GM23248 (cell line): Measurements from ENCODE around the gene ATAT1. TPM values are rescaled to one million over a fixed set of nuclear protein-coding genes. Genes with fewer than 3 reads are reported as not detected.

ENCODE experiments used
- DNase-seq: peaks from one replicate; pipeline ENCODE4 v3.0.0-alpha.2; 2015
- H2AFZ ChIP-seq: fragments of 200-600 bp; sonication (generic); 2 replicates; pipeline ENCODE4 v1.6.1; 2016; ENCODE audit warnings: antibody characterized with exemption
- H3F3A ChIP-seq: fragments of 200-600 bp; sonication (generic); 2 replicates; pipeline ENCODE4 v1.6.1; 2016; ENCODE audit warnings: mild to moderate bottlenecking, antibody characterized with exemption, mixed run types; ENCODE audit not compliant: insufficient read depth
- H3K27ac ChIP-seq: fragments of 200-600 bp; sonication (generic); 2 replicates; pipeline ENCODE4 v1.5.1; 2016; ENCODE audit warnings: mild to moderate bottlenecking
- H3K27me3 ChIP-seq: fragments of 200-600 bp; sonication (generic); replicated peaks from 2 replicates; pipeline ENCODE4 v1.6.1; 2016; ENCODE audit warnings: mild to moderate bottlenecking; ENCODE audit not compliant: insufficient read depth
- H3K36me3 ChIP-seq: fragments of 200-600 bp; sonication (generic); 2 replicates; pipeline ENCODE4 v1.6.1; 2016; ENCODE audit warnings: low read depth, mild to moderate bottlenecking
- H3K4me1 ChIP-seq: fragments of 200-600 bp; sonication (generic); 2 replicates; pipeline ENCODE4 v1.6.1; 2016; ENCODE audit warnings: mild to moderate bottlenecking; ENCODE audit not compliant: insufficient read depth
- H3K4me2 ChIP-seq: fragments of 200-600 bp; sonication (generic); one replicate; pipeline ENCODE4 v1.6.1; 2016; ENCODE audit warnings: mild to moderate bottlenecking; ENCODE audit not compliant: unreplicated experiment
- H3K4me3 ChIP-seq: fragments of 200-600 bp; sonication (generic); 2 replicates; pipeline ENCODE4 v1.5.1; 2016; ENCODE audit warnings: mild to moderate bottlenecking
- H3K79me2 ChIP-seq: fragments of 200-600 bp; sonication (generic); 2 replicates; pipeline ENCODE4 v1.6.1; 2016; ENCODE audit warnings: mild to moderate bottlenecking; ENCODE audit not compliant: insufficient read depth
- H3K9ac ChIP-seq: fragments of 200-600 bp; sonication (generic); 2 replicates; pipeline ENCODE4 v1.6.1; 2016; ENCODE audit warnings: mild to moderate bottlenecking
- H3K9me2 ChIP-seq: fragments of 200-600 bp; sonication (generic); 2 replicates; pipeline ENCODE4 v1.6.1; 2016; ENCODE audit warnings: mixed run types, mild to moderate bottlenecking, moderate library complexity; ENCODE audit not compliant: insufficient read depth
- H3K9me3 ChIP-seq: fragments of 200-600 bp; sonication (generic); one replicate; pipeline ENCODE4 v1.6.1; 2017; ENCODE audit warnings: low read depth
- H4K20me1 ChIP-seq: fragments of 200-600 bp; sonication (generic); 2 replicates; pipeline ENCODE4 v1.6.0; 2016; ENCODE audit not compliant: insufficient read depth
- EZH2 ChIP-seq: fragments of 200-600 bp; sonication (generic); IDR thresholded peaks from 2 replicates; pipeline ENCODE4 v1.6.1; 2018; ENCODE audit warnings: antibody characterized with exemption, mild to moderate bottlenecking; ENCODE audit not compliant: insufficient read depth, poor library complexity, severe bottlenecking
- EZH2phosphoT487 ChIP-seq: fragments of 200-600 bp; sonication (generic); IDR thresholded peaks from 2 replicates; pipeline ENCODE4 v1.6.1; 2018; ENCODE audit warnings: antibody characterized with exemption, moderate library complexity, mild to moderate bottlenecking, low read depth; ENCODE audit not compliant: insufficient read depth
- WGBS, 2 experiments: methylation state at CpG; one replicate each; pipeline ENCODE4 v1.1.6; 2015 to 2017; ENCODE audit warnings: low lambda C conversion rate in 2 of 2, low coverage in 1 of 2; ENCODE audit errors: missing lambda C conversion rate in 2 of 2; 5-methylcytosine and 5-hydroxymethylcytosine counted together
- in situ Hi-C: fragments of 300-500 bp; cut with MboI; formaldehyde crosslinking; loops from 2 replicates; pipeline ENCODE4 v1.15.0; 2020
- polyA plus RNA-seq: library from polyadenylated mRNA; unstranded; fragments of >200 nt; fragmentation: Nextera tagmentation; extraction: Ambion mirVana; gene quantifications from 2 replicates; pipeline ENCODE4 v1.2.1, GENCODE V29; 2016
- total RNA-seq: library from RNA; depleted of rRNA; stranded (reverse); fragments of >200 nt; shearing (Covaris generic); gene quantifications from 2 replicates; pipeline ENCODE4 v1.2.3, GENCODE V29; 2014

The ATAT1 gene
- total and polyA plus RNA-seq, 2 experiments from 2014 or later, result 2.3 to 12.6 TPM

DNA sequence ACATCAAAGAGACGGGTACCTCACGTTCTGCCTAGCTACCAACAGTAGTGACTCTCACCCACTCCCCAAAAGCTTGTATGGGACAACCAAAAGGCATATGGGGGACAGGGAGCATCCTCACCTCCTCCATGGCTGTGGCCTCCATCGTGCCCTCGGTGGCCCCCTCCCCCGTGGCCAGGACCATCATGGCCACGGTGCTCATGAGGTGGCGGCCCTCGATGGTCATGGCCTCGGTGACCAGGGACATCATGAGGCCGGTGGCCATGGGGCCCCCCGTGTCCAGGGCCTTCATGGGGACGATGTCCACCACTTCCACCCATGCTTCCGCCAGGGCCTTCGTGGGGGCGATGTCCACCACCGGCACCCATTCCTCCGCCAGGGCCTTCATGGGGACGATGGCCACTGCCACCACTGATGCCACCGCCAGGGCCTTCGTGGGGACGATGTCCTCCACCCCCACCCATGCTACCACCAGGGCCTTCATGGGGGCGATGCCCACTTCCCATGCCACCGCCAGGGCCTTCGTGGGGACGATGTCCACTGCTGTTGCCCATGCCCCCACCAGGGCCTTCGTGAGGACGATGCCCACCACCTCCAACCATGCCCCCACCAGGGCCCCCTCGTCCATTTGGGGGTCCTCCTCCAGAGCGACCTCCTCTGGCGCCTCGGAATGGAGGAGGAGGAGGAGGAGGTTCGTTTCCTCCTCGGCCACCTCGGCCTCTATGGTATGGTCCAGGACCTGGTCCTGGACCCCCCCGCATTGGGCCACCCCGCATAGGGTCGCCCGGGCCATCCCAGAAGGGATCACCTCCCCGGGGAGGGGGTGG, 24.6 kb upstream of the ATAT1 start:
- no peaks in the 10 kb centered on the region for H3K9me3 ChIP-seq
- peaks cover 83% of the 10 kb centered on the region for H3F3A ChIP-seq
- in situ Hi-C loops, result no loop called here
- 94 to 95% methylated on average over 30 to 39 of the region's 39 CpGs for WGBS, 2 experiments
- no peak for TF ChIP-seq EZH2
- TF ChIP-seq EZH2phosphoT487, result no peak
- H3K4me3 ChIP-seq, result no peak overlapping the region
- H3K9ac ChIP-seq, result no peak overlapping the region
- H4K20me1 ChIP-seq, result no peaks in the 10 kb centered on the region
- H2AFZ ChIP-seq, result no peak overlapping the region
- no peak for DNase-seq
- no peaks in the 10 kb centered on the region for H3K27me3 ChIP-seq
- H3K36me3 ChIP-seq, result peaks cover 50% of the 10 kb centered on the region
- no peaks in the 10 kb centered on the region for H3K4me1 ChIP-seq
- H3K27ac ChIP-seq, result no peak overlapping the region
- no peak overlapping the region for H3K4me2 ChIP-seq
- no peaks in the 10 kb centered on the region for H3K9me2 ChIP-seq
- H3K79me2 ChIP-seq, result no peaks in the 10 kb centered on the region

DNA sequence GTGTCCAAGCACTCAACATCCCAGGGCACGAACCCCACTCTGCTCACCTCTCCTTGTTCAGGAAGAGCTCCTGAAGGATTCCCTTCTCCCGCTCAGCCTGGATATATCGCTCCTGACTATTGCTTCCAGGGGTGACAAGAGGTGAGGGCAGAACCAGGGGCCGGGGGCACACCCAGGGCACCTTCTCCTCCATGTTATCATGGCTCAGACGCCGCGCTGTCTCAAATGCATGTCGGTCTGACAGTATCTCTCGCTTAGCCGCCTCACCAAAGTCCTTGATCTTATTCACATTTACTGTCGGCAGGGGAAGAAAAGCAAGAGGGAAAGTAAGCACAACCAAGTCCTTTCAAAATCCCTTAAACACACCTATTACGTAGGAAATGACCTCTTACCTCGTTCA, 22.7 kb upstream of the ATAT1 start:
- no peak overlapping the region for H3K4me3 ChIP-seq
- peaks cover 60% of the 10 kb centered on the region for H3K36me3 ChIP-seq
- 0 out of 2 replicates have a peak, but pooled peaks cover 8% of the 10 kb centered on the region for H3K79me2 ChIP-seq
- H3K4me2 ChIP-seq, result no peak overlapping the region
- H3K4me1 ChIP-seq, result no peaks in the 10 kb centered on the region
- in situ Hi-C loops, result no loop called here
- H3K9ac ChIP-seq, result no peak overlapping the region
- H3F3A ChIP-seq, result peaks cover 81% of the 10 kb centered on the region
- no peaks in the 10 kb centered on the region for H3K27me3 ChIP-seq
- WGBS, 2 experiments, result 95 to 97% methylated on average over 13 of the region's 13 CpGs
- TF ChIP-seq EZH2phosphoT487 (no peak), EZH2 (no peak)
- H3K9me2 ChIP-seq, result no peaks in the 10 kb centered on the region
- H3K27ac ChIP-seq, result no peak overlapping the region
- H3K9me3 ChIP-seq, result no peaks in the 10 kb centered on the region
- no peak for DNase-seq
- no peaks in the 10 kb centered on the region for H4K20me1 ChIP-seq
- H2AFZ ChIP-seq, result no peak overlapping the region

DNA sequence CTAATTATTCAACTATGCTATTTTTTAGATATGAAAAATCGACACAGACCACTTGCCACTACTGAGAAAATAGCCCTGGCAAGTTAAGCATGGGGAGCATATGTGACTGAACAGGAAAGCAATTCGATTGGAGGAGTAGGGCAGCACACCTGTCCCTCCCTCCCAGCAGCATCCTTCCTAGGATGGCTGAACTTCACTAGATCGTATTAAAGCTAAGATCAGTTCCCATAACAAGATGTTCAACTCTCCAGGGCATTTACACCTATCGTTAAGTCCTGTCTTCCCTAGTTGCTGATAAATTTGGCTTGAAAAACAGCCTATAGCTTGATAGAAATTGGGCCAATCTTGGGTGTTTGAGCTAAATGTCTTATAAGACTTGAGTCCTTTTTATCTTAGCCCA, 16.6 kb upstream of the ATAT1 start:
- TF ChIP-seq EZH2 (no peak), EZH2phosphoT487 (no peak)
- no peak for DNase-seq
- Histone ChIP-seq H3K27ac (peak overlapping the region; percentile 19), H3K4me1 (peaks cover 23% of the 10 kb centered on the region), H3K9me3 (no peaks in the 10 kb centered on the region), H3K4me2 (no peak overlapping the region), H3F3A (peaks cover 90% of the 10 kb centered on the region), H3K27me3 (no peaks in the 10 kb centered on the region), H3K9me2 (no peaks in the 10 kb centered on the region), H2AFZ (no peak overlapping the region), H3K36me3 (peaks cover 24% of the 10 kb centered on the region), H3K4me3 (no peak overlapping the region), H3K79me2 (peaks cover 48% of the 10 kb centered on the region), H3K9ac (0 out of 2 replicates have a peak overlapping the region, but pooled peaks have one; percentile 0), H4K20me1 (no peaks in the 10 kb centered on the region)
- in situ Hi-C loops, result no loop called here
- 67 to 68% methylated on average over 4 of the region's 4 CpGs for WGBS, 2 experiments

- Histone ChIP-seq H3K27ac (peak overlapping the region; percentile 6; the same call in 1 of the 2 replicates), H3F3A (peaks cover 94% of the 10 kb centered on the region), H3K9me2 (no peaks in the 10 kb centered on the region), H4K20me1 (no peaks in the 10 kb centered on the region), H3K36me3 (peaks cover 19% of the 10 kb centered on the region), H3K4me3 (no peak overlapping the region), H2AFZ (no peak overlapping the region), H3K27me3 (no peaks in the 10 kb centered on the region), H3K4me2 (no peak overlapping the region), H3K9ac (no peak overlapping the region), H3K9me3 (no peaks in the 10 kb centered on the region), H3K4me1 (peaks cover 23% of the 10 kb centered on the region), H3K79me2 (peaks cover 56% of the 10 kb centered on the region)
- WGBS, 2 experiments, result 68% methylated on average over 9 of the region's 9 CpGs
- no peak for DNase-seq
- no peak for TF ChIP-seq EZH2
- in situ Hi-C loops, result no loop called here
These were observed 15.4 kb upstream of the ATAT1 start for GRCh38 chr6:30611150-30611855.
